ENCODE measurements around the gene TEX54. TPM values are rescaled to one million over a fixed set of nuclear protein-coding genes. Genes with fewer than 3 reads are reported as not detected.

The TEX54 gene
- total and polyA plus RNA-seq, 2 of the 13 experiments (the other 11 are each of a cell fraction or from before 2014, with no cell fraction given), result not detected

DNA sequence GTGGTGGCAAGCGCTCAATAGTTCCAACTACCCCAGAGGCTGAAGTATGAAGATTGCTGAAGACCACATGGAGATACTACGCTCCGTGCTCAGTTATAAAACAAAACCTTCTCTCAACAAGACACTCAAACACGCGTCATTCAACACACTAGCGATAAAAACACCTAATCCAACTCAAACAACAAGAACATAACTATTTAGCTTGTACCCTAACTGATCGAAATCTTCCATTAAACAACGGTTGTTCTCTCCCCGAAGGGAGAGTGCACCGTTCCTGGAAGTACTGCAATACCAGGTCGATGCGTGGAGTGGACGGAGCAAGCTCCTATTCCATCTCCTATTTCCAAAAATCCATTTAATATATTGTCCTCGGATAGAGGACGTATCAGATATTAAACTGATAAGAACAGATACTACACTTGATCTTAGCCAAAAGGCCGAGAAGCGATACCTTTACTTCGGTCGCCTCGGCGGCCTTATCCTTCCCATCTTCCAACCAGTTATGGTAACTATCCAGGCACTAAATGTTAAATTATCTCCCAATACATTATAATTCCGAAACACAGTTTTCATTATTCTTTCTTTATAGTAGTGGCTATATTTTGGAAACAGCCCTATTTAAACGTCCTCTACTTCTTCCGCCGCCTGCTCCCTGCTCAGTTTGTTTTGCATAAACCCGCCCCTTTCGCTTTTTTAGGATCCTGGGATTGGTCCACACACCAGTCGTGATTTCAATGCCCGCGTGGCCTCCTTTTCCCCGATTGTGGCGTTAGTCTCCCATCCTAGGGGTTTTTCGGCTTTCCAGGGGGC, 8.9 kb upstream of the TEX54 start (continued):
- TF ChIP-seq, protein P1, sequence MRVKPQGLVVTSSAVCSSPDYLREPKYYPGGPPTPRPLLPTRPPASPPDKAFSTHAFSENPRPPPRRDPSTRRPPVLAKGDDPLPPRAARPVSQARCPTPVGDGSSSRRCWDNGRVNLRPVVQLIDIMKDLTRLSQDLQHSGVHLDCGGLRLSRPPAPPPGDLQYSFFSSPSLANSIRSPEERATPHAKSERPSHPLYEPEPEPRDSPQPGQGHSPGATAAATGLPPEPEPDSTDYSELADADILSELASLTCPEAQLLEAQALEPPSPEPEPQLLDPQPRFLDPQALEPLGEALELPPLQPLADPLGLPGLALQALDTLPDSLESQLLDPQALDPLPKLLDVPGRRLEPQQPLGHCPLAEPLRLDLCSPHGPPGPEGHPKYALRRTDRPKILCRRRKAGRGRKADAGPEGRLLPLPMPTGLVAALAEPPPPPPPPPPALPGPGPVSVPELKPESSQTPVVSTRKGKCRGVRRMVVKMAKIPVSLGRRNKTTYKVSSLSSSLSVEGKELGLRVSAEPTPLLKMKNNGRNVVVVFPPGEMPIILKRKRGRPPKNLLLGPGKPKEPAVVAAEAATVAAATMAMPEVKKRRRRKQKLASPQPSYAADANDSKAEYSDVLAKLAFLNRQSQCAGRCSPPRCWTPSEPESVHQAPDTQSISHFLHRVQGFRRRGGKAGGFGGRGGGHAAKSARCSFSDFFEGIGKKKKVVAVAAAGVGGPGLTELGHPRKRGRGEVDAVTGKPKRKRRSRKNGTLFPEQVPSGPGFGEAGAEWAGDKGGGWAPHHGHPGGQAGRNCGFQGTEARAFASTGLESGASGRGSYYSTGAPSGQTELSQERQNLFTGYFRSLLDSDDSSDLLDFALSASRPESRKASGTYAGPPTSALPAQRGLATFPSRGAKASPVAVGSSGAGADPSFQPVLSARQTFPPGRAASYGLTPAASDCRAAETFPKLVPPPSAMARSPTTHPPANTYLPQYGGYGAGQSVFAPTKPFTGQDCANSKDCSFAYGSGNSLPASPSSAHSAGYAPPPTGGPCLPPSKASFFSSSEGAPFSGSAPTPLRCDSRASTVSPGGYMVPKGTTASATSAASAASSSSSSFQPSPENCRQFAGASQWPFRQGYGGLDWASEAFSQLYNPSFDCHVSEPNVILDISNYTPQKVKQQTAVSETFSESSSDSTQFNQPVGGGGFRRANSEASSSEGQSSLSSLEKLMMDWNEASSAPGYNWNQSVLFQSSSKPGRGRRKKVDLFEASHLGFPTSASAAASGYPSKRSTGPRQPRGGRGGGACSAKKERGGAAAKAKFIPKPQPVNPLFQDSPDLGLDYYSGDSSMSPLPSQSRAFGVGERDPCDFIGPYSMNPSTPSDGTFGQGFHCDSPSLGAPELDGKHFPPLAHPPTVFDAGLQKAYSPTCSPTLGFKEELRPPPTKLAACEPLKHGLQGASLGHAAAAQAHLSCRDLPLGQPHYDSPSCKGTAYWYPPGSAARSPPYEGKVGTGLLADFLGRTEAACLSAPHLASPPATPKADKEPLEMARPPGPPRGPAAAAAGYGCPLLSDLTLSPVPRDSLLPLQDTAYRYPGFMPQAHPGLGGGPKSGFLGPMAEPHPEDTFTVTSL (CRISPR knock-in tag; IDR thresholded peaks at IDR 0.05; ENCODE audit: borderline replicate concordance), result no peak; the same call in none of the 2 replicates
- no peak; the same call in none of the 2 replicates for TF ChIP-seq ZNF547 (CRISPR knock-in tag; IDR thresholded peaks at IDR 0.05)
- TF ChIP-seq SMARCC2 (IDR thresholded peaks at IDR 0.05), result no peak
- TF ChIP-seq ZNF30 (CRISPR knock-in tag; IDR thresholded peaks at IDR 0.05), result no peak
- peak; percentile 69; the same call in 1 of the 2 replicates for TF ChIP-seq NR2C2 (CRISPR knock-in tag; IDR thresholded peaks at IDR 0.05; ENCODE audit: borderline replicate concordance)
- no peak for TF ChIP-seq ZNF468 (CRISPR knock-in tag; IDR thresholded peaks at IDR 0.05)
- TF ChIP-seq, protein P2, sequence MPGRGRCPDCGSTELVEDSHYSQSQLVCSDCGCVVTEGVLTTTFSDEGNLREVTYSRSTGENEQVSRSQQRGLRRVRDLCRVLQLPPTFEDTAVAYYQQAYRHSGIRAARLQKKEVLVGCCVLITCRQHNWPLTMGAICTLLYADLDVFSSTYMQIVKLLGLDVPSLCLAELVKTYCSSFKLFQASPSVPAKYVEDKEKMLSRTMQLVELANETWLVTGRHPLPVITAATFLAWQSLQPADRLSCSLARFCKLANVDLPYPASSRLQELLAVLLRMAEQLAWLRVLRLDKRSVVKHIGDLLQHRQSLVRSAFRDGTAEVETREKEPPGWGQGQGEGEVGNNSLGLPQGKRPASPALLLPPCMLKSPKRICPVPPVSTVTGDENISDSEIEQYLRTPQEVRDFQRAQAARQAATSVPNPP (CRISPR knock-in tag; IDR thresholded peaks at IDR 0.05), result peak; percentile 86; the same call in 1 of the 2 replicates
- TF ChIP-seq, protein P3, sequence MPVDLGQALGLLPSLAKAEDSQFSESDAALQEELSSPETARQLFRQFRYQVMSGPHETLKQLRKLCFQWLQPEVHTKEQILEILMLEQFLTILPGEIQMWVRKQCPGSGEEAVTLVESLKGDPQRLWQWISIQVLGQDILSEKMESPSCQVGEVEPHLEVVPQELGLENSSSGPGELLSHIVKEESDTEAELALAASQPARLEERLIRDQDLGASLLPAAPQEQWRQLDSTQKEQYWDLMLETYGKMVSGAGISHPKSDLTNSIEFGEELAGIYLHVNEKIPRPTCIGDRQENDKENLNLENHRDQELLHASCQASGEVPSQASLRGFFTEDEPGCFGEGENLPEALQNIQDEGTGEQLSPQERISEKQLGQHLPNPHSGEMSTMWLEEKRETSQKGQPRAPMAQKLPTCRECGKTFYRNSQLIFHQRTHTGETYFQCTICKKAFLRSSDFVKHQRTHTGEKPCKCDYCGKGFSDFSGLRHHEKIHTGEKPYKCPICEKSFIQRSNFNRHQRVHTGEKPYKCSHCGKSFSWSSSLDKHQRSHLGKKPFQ (CRISPR knock-in tag; IDR thresholded peaks at IDR 0.05; ENCODE audit: insufficient replicate concordance), result no peak
- peak; percentile 95 for TF ChIP-seq KDM4B (CRISPR knock-in tag; IDR thresholded peaks at IDR 0.05)
- TF ChIP-seq NFKBIZ (CRISPR knock-in tag; IDR thresholded peaks at IDR 0.05), result peak; percentile 87; the same call in 1 of the 2 replicates
- 0 out of 2 replicates have a peak, but pooled peaks have one; percentile 52 for TF ChIP-seq ZNF552 (CRISPR knock-in tag; IDR thresholded peaks at IDR 0.05; ENCODE audit: borderline replicate concordance)
- TF ChIP-seq, protein P4, sequence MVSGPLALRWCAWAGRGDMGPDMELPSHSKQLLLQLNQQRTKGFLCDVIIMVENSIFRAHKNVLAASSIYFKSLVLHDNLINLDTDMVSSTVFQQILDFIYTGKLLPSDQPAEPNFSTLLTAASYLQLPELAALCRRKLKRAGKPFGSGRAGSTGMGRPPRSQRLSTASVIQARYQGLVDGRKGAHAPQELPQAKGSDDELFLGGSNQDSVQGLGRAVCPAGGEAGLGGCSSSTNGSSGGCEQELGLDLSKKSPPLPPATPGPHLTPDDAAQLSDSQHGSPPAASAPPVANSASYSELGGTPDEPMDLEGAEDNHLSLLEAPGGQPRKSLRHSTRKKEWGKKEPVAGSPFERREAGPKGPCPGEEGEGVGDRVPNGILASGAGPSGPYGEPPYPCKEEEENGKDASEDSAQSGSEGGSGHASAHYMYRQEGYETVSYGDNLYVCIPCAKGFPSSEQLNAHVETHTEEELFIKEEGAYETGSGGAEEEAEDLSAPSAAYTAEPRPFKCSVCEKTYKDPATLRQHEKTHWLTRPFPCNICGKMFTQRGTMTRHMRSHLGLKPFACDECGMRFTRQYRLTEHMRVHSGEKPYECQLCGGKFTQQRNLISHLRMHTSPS (CRISPR knock-in tag; IDR thresholded peaks at IDR 0.05; ENCODE audit: low read depth), result no peak
- 0 out of 2 replicates have a peak, but pooled peaks have one; percentile 80 for TF ChIP-seq ISL2 (CRISPR knock-in tag; IDR thresholded peaks at IDR 0.05)
- TF ChIP-seq CENPT (CRISPR knock-in tag; IDR thresholded peaks at IDR 0.05; ENCODE audit: low read depth), result 0 out of 2 replicates have a peak, but pooled peaks have one; percentile 58
